HEK293T (cell line): ENCODE results near the gene DOCK2.

Experiments
- CTCF ChIA-PET: fragments of 350-600 bp; formaldehyde crosslinking; extraction: SDS; loops from one replicate; lab custom pipeline; 2021; ENCODE audit warnings: antibody characterized with exemption, inconsistent platforms; lab: Yijun Ruan, JAX
- POLR2A ChIA-PET: fragments of 350-600 bp; formaldehyde crosslinking; extraction: SDS; loops from one replicate; lab custom pipeline; 2020; ENCODE audit warnings: antibody characterized with exemption, inconsistent platforms; lab: Yijun Ruan, JAX
- DNase-seq: peaks from one replicate; pipeline ENCODE4 v3.0.0; 2012; ENCODE audit warnings: mixed read lengths; ENCODE audit errors: extremely low spot score
- ARNT ChIP-seq: fragments of 450-650 bp; IDR thresholded peaks from 2 replicates; pipeline ENCODE4 v1.6.1; 2017; ENCODE audit warnings: mild to moderate bottlenecking
- BHLHE40 ChIP-seq: fragments of 450-650 bp; IDR thresholded peaks from 2 replicates; pipeline ENCODE4 v1.6.1; 2016; ENCODE audit warnings: mild to moderate bottlenecking, moderate library complexity, borderline replicate concordance
- CTBP1 ChIP-seq: fragments of 450-650 bp; IDR thresholded peaks from 2 replicates; pipeline ENCODE4 v1.6.1; 2016; ENCODE audit warnings: borderline replicate concordance
- ELF4 ChIP-seq: fragments of 450-650 bp; IDR thresholded peaks from 2 replicates; pipeline ENCODE4 v1.6.1; 2017; ENCODE audit warnings: antibody characterized with exemption
- FOXA1 ChIP-seq: fragments of 450-650 bp; IDR thresholded peaks from 2 replicates; pipeline ENCODE4 v1.6.1; 2016; ENCODE audit warnings: mild to moderate bottlenecking
- FOXK2 ChIP-seq: fragments of 450-650 bp; IDR thresholded peaks from 2 replicates; pipeline ENCODE4 v1.6.1; 2016; ENCODE audit warnings: mild to moderate bottlenecking
- FOXM1 ChIP-seq: fragments of 450-650 bp; IDR thresholded peaks from 2 replicates; pipeline ENCODE4 v1.6.1; 2017; ENCODE audit warnings: mild to moderate bottlenecking, borderline replicate concordance
- HDGF ChIP-seq: fragments of 450-650 bp; IDR thresholded peaks from 2 replicates; pipeline ENCODE4 v1.6.1; 2017; ENCODE audit warnings: antibody characterized with exemption, borderline replicate concordance
- L3MBTL2 ChIP-seq: fragments of 450-650 bp; conservative IDR thresholded peaks from 2 replicates; pipeline ENCODE4 v1.6.1; 2016; ENCODE audit warnings: mild to moderate bottlenecking
- LEF1 ChIP-seq: fragments of 450-650 bp; IDR thresholded peaks from 2 replicates; pipeline ENCODE4 v1.6.1; 2017; ENCODE audit warnings: mild to moderate bottlenecking, borderline replicate concordance
- NFRKB ChIP-seq: fragments of 450-650 bp; IDR thresholded peaks from 2 replicates; pipeline ENCODE4 v1.6.1; 2016; ENCODE audit warnings: mild to moderate bottlenecking, moderate library complexity
- PKNOX1 ChIP-seq: fragments of 450-650 bp; IDR thresholded peaks from 2 replicates; pipeline ENCODE4 v1.6.1; 2016
- SP1 ChIP-seq: fragments of 450-650 bp; IDR thresholded peaks from 2 replicates; pipeline ENCODE4 v1.6.1; 2017
- SUZ12 ChIP-seq: fragments of 450-650 bp; IDR thresholded peaks from 2 replicates; pipeline ENCODE4 v1.6.1; 2016; ENCODE audit warnings: mild to moderate bottlenecking
- TARDBP ChIP-seq: fragments of 450-650 bp; IDR thresholded peaks from 2 replicates; pipeline ENCODE4 v1.6.1; 2016
- ZNF384 ChIP-seq: fragments of 450-650 bp; IDR thresholded peaks from 2 replicates; pipeline ENCODE4 v1.6.1; 2016

The DOCK2 gene

GRCh38 chr5:169736653-169737052 is 99.6 kb downstream of the DOCK2 start:
- ChIA-PET POLR2A (no interaction called here), CTCF (no interaction called here)
- TF ChIP-seq FOXM1 (no peak), LEF1 (no peak), CTBP1 (no peak), FOXK2 (no peak), ZNF384 (no peak), TARDBP (no peak), FOXA1 (no peak), L3MBTL2 (no peak), ARNT (no peak), BHLHE40 (no peak), SP1 (no peak), ELF4 (no peak), HDGF (no peak), SUZ12 (no peak)
- no peak for DNase-seq

GRCh38 chr5:169740435-169740834 is 103.4 kb downstream of the DOCK2 start:
- DNase-seq, result no peak
- no peak for TF ChIP-seq FOXK2
- TF ChIP-seq ARNT, result no peak
- TF ChIP-seq BHLHE40, result no peak
- TF ChIP-seq L3MBTL2, result no peak
- no peak for TF ChIP-seq ELF4
- TF ChIP-seq SUZ12, result no peak
- no peak for TF ChIP-seq TARDBP
- no peak for TF ChIP-seq FOXA1
- TF ChIP-seq NFRKB, result no peak
- TF ChIP-seq ZNF384, result no peak
- TF ChIP-seq LEF1, result no peak
- TF ChIP-seq FOXM1, result no peak
- TF ChIP-seq SP1, result no peak
- TF ChIP-seq PKNOX1, result no peak
- no peak for TF ChIP-seq CTBP1
- TF ChIP-seq HDGF, result no peak
- CTCF ChIA-PET, result no interaction called here

GRCh38 chr5:169742771-169743296 is 105.8 kb downstream of the DOCK2 start:
- ChIA-PET CTCF (interaction anchor here (1.0 kb wide), 1 partner anchor 41 kb away, joined by 4 read pairs; no protein-coding TSS in a partner anchor), POLR2A (no interaction called here)
- DNase-seq, result no peak
- TF ChIP-seq TARDBP (no peak), ELF4 (no peak), HDGF (no peak)

More at GRCh38 chr5:169740435-169740834, 103.4 kb downstream of the DOCK2 start:
- POLR2A ChIA-PET, result no interaction called here

GRCh38 chr5:169744336-169744735 is 107.3 kb downstream of the DOCK2 start:
- ChIA-PET CTCF (no interaction called here), POLR2A (no interaction called here)
- TF ChIP-seq L3MBTL2, result no peak
- TF ChIP-seq SUZ12, result no peak
- TF ChIP-seq FOXK2, result no peak
- no peak for TF ChIP-seq ARNT
- no peak for TF ChIP-seq FOXM1
- no peak for TF ChIP-seq LEF1
- TF ChIP-seq PKNOX1, result no peak
- TF ChIP-seq TARDBP, result no peak
- TF ChIP-seq BHLHE40, result no peak
- TF ChIP-seq ELF4, result no peak
- TF ChIP-seq NFRKB, result no peak
- no peak for TF ChIP-seq CTBP1
- no peak for TF ChIP-seq FOXA1
- TF ChIP-seq SP1, result no peak
- TF ChIP-seq ZNF384, result no peak
- DNase-seq, result no peak

GRCh38 chr5:169745441-169746146 is 108.5 kb downstream of the DOCK2 start:
- no peak for DNase-seq
- TF ChIP-seq CTBP1, result no peak
- TF ChIP-seq NFRKB, result no peak
- TF ChIP-seq TARDBP, result no peak
- no peak for TF ChIP-seq ARNT
- no peak for TF ChIP-seq LEF1
- no peak for TF ChIP-seq SP1
- TF ChIP-seq SUZ12, result no peak
- no peak for TF ChIP-seq ZNF384
- TF ChIP-seq FOXA1, result no peak
- TF ChIP-seq ELF4, result no peak
- TF ChIP-seq PKNOX1, result no peak
- no peak for TF ChIP-seq BHLHE40
- no peak for TF ChIP-seq FOXK2
- TF ChIP-seq FOXM1, result no peak
- TF ChIP-seq HDGF, result no peak
- TF ChIP-seq L3MBTL2, result no peak
- ChIA-PET CTCF (interaction anchor here (1.3 kb wide), 1 partner anchor 234 kb away, joined by 3 read pairs; the partner anchor contains the start of gene INSYN2B), POLR2A (no interaction called here)
